Measurements from ENCODE around the gene FOXP1.

DNA sequence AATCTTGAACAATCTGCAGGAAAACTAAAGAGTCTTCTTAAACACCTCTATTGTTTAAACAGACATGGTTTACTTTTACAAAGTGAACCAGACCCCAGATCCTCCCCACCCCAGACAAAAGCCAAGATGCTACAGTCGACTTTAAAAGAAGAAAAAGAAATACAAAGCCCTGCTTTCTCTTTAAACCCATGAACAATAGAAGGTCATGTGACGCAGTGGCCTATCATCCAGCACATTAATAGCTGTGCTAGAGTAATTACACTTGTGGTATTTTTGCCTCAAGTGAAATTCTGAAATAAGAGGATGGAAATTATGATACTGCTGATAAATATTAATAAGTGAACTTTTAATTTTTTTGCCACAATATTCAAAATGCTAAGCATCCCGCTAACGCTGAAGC lies 613.4 kb downstream of the FOXP1 start:
- TF ChIP-seq, protein P1, sequence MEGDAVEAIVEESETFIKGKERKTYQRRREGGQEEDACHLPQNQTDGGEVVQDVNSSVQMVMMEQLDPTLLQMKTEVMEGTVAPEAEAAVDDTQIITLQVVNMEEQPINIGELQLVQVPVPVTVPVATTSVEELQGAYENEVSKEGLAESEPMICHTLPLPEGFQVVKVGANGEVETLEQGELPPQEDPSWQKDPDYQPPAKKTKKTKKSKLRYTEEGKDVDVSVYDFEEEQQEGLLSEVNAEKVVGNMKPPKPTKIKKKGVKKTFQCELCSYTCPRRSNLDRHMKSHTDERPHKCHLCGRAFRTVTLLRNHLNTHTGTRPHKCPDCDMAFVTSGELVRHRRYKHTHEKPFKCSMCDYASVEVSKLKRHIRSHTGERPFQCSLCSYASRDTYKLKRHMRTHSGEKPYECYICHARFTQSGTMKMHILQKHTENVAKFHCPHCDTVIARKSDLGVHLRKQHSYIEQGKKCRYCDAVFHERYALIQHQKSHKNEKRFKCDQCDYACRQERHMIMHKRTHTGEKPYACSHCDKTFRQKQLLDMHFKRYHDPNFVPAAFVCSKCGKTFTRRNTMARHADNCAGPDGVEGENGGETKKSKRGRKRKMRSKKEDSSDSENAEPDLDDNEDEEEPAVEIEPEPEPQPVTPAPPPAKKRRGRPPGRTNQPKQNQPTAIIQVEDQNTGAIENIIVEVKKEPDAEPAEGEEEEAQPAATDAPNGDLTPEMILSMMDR (CRISPR knock-in tag; IDR thresholded peaks at IDR 0.05), result no peak
- TF ChIP-seq EZH2 (conservative IDR thresholded peaks at IDR 0.05; ENCODE audit: low read depth, low read length) (no peak), MAFK (conservative IDR thresholded peaks at IDR 0.05 in 1 of 2, IDR thresholded peaks at IDR 0.05 in 1 of 2; ENCODE audit: low read length in 2 of 2) (no peak), TAF15 (IDR thresholded peaks at IDR 0.05; ENCODE audit: low read depth, low read length, poor library complexity, severe bottlenecking) (no peak), MTA3 (CRISPR knock-in tag; IDR thresholded peaks at IDR 0.05) (no peak), ZNF691 (CRISPR knock-in tag; IDR thresholded peaks at IDR 0.05; ENCODE audit: borderline replicate concordance, low read depth) (no peak), ZBTB7B (CRISPR knock-in tag; IDR thresholded peaks at IDR 0.05) (no peak)
- TF ChIP-seq, protein P2, sequence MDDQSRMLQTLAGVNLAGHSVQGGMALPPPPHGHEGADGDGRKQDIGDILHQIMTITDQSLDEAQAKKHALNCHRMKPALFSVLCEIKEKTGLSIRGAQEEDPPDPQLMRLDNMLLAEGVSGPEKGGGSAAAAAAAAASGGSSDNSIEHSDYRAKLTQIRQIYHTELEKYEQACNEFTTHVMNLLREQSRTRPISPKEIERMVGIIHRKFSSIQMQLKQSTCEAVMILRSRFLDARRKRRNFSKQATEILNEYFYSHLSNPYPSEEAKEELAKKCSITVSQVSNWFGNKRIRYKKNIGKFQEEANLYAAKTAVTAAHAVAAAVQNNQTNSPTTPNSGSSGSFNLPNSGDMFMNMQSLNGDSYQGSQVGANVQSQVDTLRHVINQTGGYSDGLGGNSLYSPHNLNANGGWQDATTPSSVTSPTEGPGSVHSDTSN (CRISPR knock-in tag; IDR thresholded peaks at IDR 0.05; ENCODE audit: borderline replicate concordance), result no peak
